ENCODE measurements around the gene EDC4.
"Not testable (repeated sequence)": the region's sequence is repeated elsewhere in the genome, so short reads cannot be mapped to it uniquely, and the experiment has no call there.

Gene EDC4

GRCh38 chr16:67872631-67873434 is at the start of gene EDC4:
EDC4 (plus strand) TSS chr16:67873052; CDS start chr16:67873262, 210 bp downstream.
- DNase-seq (ENCODE audit: low read depth in 2 of 2, low spot score in 1 of 2): peak; percentile 72 to 73

- no peak for DNase-seq (ENCODE audit: low read depth in 2 of 2, low spot score in 1 of 2)
These were observed 47.7 kb upstream of the EDC4 start for GRCh38 chr16:67825119-67825518.

- DNase-seq (ENCODE audit: low read depth in 2 of 2, low spot score in 1 of 2): no peak
These were observed 46.9 kb upstream of the EDC4 start for GRCh38 chr16:67825906-67826305.

GRCh38 chr16:67828651-67829050 is 44.2 kb upstream of the EDC4 start:
- DNase-seq (ENCODE audit: low read depth in 2 of 2, low spot score in 1 of 2): no peak

- no peak for DNase-seq (ENCODE audit: low read depth in 2 of 2, low spot score in 1 of 2)
These were observed 39.8 kb upstream of the EDC4 start for GRCh38 chr16:67833030-67833414.

GRCh38 chr16:67833415-67834241 is 39.2 kb upstream of the EDC4 start:
- DNase-seq (ENCODE audit: low read depth in 2 of 2, low spot score in 1 of 2): peak; percentile 77 to 79

GRCh38 chr16:67834242-67834614 is 38.6 kb upstream of the EDC4 start:
- no peak for DNase-seq (ENCODE audit: low read depth in 2 of 2, low spot score in 1 of 2)

GRCh38 chr16:67837190-67837589 is 35.7 kb upstream of the EDC4 start:
- not testable (repeated sequence) for DNase-seq (ENCODE audit: low read depth in 2 of 2, low spot score in 1 of 2)

GRCh38 chr16:67837811-67838210 is 35.0 kb upstream of the EDC4 start:
- DNase-seq (ENCODE audit: low read depth in 2 of 2, low spot score in 1 of 2): no peak

- DNase-seq (ENCODE audit: low read depth in 2 of 2, low spot score in 1 of 2): no peak
These were observed 31.5 kb upstream of the EDC4 start for GRCh38 chr16:67841198-67841815.

GRCh38 chr16:67841816-67842508 is 30.9 kb upstream of the EDC4 start, which contains the start of gene THAP11:
THAP11 (plus strand) TSS chr16:67842320; CDS start chr16:67842555, 235 bp downstream.
- peak; percentile 86 to 87 for DNase-seq (ENCODE audit: low read depth in 2 of 2, low spot score in 1 of 2)

GRCh38 chr16:67842509-67843342 is 30.1 kb upstream of the EDC4 start:
- peak in 1 of 2 donors; percentile 20 for DNase-seq (ENCODE audit: low read depth in 2 of 2, low spot score in 1 of 2)

- no peak for DNase-seq (ENCODE audit: low read depth in 2 of 2, low spot score in 1 of 2)
These were observed 29.5 kb upstream of the EDC4 start for GRCh38 chr16:67843343-67843765.

GRCh38 chr16:67844497-67844896 is 28.4 kb upstream of the EDC4 start:
- DNase-seq (ENCODE audit: low read depth in 2 of 2, low spot score in 1 of 2): no peak

- no peak for DNase-seq (ENCODE audit: low read depth in 2 of 2, low spot score in 1 of 2)
These were observed 27.4 kb upstream of the EDC4 start for GRCh38 chr16:67845291-67846062.

GRCh38 chr16:67846063-67846319 is 26.9 kb upstream of the EDC4 start:
- no peak for DNase-seq (ENCODE audit: low read depth in 2 of 2, low spot score in 1 of 2)

- peak; percentile 88 to 90 for DNase-seq (ENCODE audit: low read depth in 2 of 2, low spot score in 1 of 2)
These were observed 26.4 kb upstream of the EDC4 start, which contains the start of gene NUTF2 for GRCh38 chr16:67846320-67847063. NUTF2 (plus strand) TSS chr16:67846933; CDS start chr16:67865131, 18,198 bp downstream.

GRCh38 chr16:67847064-67847861 is 25.6 kb upstream of the EDC4 start, which contains the start of gene CENPT:
CENPT (minus strand) TSS chr16:67847693; CDS start chr16:67833859, 13,834 bp downstream.
- DNase-seq (ENCODE audit: low read depth in 2 of 2, low spot score in 1 of 2): no peak
